Measurements from ENCODE around the gene CHRND.
"Not testable (repeated sequence)": the region's sequence is repeated elsewhere in the genome, so short reads cannot be mapped to it uniquely, and the experiment has no call there.

The CHRND gene

GRCh38 chr2:232528746-232529460 is 2.9 kb downstream of the CHRND start:
- DNase-seq = peak; percentile 37 to 54

- no peak for DNase-seq
These were observed 4.0 kb downstream of the CHRND start for GRCh38 chr2:232529806-232530547.

- no peak for DNase-seq
These were observed 4.8 kb downstream of the CHRND start for GRCh38 chr2:232530626-232531260.

GRCh38 chr2:232532419-232532818 is 6.5 kb downstream of the CHRND start:
- DNase-seq = no peak

- DNase-seq = not testable (repeated sequence)
These were observed 6.9 kb downstream of the CHRND start for GRCh38 chr2:232532821-232533220.

GRCh38 chr2:232533944-232534710 is 8.2 kb downstream of the CHRND start:
- DNase-seq = no peak

GRCh38 chr2:232534940-232535651 is 9.1 kb downstream of the CHRND start:
- no peak for DNase-seq

GRCh38 chr2:232535761-232536530 is 10.0 kb downstream of the CHRND start:
- DNase-seq = peak in 1 of 2 donors; percentile 44

- DNase-seq = no peak
These were observed 11.1 kb downstream of the CHRND start for GRCh38 chr2:232537079-232537478.

GRCh38 chr2:232537499-232537898 is 11.5 kb downstream of the CHRND start:
- DNase-seq = no peak

- peak; percentile 82 to 89 for DNase-seq
These were observed 12.7 kb downstream of the CHRND start for GRCh38 chr2:232538671-232539070.

- DNase-seq = no peak
These were observed 13.6 kb downstream of the CHRND start, which contains the start of gene CHRNG for GRCh38 chr2:232539298-232540231. CHRNG (plus strand) TSS chr2:232539692; CDS start chr2:232539748, 56 bp downstream.

- DNase-seq = no peak
These were observed 14.6 kb downstream of the CHRND start for GRCh38 chr2:232540441-232541041.

- no peak for DNase-seq
These were observed 15.4 kb downstream of the CHRND start for GRCh38 chr2:232541195-232541960.

GRCh38 chr2:232541961-232542714 is 16.2 kb downstream of the CHRND start:
- no peak for DNase-seq

GRCh38 chr2:232542715-232543467 is 16.9 kb downstream of the CHRND start:
- DNase-seq = no peak

- DNase-seq = no peak
These were observed 17.5 kb downstream of the CHRND start for GRCh38 chr2:232543491-232543890.
